Stimulated activated CD8-positive, alpha-beta memory T cell treated with anti-CD3 and anti-CD28 coated beads, Interleukin-7, amount 100 ng/mL, for 4 hours (primary cell): Measurements from ENCODE around the gene HDAC4.

Source experiments
- DNase-seq, 2 donors: peaks; one replicate each; pipeline ENCODE4 v3.0.0-alpha.2; 2020; ENCODE audit warnings: low read depth in 2 of 2

HDAC4 gene

DNA sequence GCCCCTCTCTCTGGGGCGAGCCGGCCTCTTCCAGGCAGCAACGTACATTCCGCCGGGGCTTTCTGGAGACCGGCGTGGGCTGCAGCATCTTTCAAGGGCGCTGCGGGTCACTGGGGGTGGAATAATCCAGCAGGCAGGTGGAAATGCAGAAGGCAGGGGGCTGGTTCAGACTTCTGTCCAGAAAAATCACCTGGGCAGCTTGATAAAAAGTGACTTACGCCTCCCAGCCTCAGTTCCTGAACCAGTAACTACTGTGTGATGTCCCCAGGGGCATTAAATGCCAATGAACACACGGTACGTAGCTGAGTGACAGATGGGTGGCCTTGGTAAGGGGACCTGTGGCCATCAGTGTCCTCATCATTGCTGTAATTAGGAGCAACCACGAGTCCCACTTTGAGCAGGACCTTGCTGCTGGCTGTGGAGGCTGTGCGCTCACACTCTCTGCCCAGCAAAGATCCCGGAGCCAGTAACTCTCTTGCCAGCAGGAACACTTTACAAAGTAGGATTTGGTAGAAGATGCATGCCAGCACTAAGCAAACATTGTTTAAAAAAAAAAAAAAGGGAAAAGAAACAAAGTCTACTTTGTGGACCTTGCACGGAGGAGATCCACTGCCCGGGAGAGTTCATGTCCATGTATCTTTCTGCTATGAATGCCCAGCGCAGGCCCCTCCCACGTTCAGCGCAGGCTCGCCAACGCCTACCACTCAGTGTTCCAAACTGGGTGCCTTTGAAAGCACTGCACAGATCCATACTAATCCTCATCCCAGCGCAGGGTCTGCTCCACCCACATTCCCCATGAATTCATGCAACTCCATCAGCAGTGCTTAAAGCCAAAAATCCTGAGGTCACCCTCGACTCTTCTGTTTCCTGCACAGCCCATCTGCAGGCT, 177.3 kb downstream of the HDAC4 start:
- no peak for DNase-seq

DNA sequence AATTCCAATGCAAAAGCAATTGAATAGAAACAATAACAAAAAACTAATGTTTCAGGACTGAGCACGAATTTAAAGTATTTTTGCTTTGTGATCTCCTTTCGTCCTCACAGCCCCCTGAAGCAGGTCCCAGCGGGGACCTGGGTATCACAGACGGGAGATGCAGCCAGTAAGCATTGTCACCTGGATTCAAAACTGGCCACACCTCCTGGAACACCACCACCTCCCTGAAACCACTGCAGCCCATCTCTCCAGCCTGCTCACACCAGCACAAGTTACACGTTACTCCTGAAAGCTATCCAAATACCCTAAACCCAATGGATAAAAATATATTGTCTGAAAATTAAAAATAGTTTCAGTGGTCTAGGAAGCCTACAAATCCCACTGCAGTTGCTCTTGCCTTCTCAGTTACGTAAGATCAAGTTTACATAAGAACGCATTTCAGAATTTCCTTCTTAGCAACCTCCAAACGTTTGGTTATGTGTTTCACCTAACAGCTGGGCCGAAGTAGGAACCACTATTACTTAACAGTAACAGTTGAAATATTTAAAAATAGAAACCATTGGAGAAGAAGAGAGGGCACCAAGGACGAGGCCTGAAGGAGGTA, 178.0 kb downstream of the HDAC4 start:
- no peak for DNase-seq

DNA sequence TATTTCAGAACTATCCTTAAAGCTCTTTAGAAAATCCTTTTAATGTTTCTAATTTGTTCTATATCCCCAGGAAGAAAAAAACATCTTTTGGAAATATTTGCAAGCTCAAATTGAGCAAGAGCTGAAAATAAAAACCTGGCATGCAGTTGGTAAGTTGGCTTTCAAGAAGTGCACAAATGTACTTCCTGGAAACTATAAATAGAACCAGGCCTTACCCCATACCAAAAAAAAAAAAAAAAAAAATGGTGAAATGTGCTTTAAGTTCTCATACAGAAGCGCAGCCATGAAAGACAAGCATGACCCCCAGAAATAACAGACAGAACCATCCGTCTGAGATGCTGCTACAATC, 178.5 kb downstream of the HDAC4 start:
- no peak for DNase-seq

GRCh38 chr2:239220981-239221396, 179.8 kb downstream of the HDAC4 start:
- no peak for DNase-seq

DNA sequence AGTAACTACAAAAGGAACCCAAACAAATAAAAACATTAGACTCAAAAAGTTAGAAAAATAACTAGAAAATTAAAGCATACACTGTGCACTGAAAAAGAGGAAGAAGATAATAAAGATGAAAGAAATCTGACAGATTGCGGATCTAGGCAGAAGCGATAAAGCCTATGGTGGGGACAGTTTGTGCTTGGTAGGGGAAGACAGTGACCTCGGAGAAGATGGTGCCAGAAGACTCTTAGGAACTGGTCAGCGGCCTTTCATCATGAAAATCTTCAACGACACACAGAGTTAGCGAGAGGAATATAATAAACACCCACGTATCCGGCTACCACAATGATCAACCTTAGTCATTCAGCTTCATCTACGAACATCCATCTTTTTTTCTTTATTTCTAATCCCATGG, 180.5 kb downstream of the HDAC4 start:
- DNase-seq, result no peak

- no peak for DNase-seq
Observed at GRCh38 chr2:239216614-239217273, 184.1 kb downstream of the HDAC4 start.

DNA sequence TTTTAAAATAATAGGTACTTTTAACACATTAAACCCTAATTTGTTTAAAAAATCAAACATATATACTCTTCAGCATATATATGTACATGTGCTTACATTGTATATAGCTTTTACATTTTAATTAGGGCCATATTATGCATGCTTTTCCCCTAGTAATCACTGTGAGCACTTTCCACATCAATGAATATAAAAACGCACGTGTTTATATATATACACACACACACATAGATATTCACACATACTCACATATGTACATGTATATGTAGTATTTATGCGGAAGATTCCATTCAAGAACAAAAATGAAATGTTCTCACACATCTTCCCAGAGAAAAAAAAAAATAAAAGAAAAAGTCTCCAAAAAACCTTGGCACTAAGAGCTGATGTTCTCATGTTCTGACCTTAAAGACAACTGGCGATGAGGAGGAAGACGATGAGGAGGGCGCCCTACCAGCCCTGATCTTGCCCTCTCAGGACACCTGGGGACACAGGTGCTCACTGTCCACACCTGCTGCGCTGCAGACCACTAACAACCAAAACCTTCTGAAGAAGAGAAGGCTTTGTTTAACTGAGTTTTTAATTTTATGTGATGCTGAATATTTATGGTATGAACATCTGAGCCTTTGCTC, 184.7 kb downstream of the HDAC4 start:
- DNase-seq, result no peak

- no peak for DNase-seq
Observed at GRCh38 chr2:239215136-239215925, 185.5 kb downstream of the HDAC4 start.

DNA sequence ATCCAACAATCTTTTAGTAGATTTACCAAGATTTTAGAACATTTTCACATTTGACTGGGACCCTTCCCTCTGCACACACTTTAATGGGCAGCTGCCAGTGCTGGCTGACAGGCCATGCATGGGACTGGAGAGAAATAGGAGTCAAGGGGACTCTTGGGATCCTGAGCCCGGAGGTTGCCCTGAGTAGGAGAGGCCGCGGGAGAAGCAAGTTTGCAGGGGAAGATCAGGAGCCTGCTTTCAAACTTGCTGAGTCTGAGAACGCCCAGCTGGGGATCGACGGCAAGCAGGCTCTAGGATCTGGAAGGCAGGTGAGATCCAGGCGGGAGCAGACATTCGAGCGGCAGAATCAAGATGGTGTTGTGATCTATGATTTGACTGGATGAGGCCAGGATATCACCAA, 186.1 kb downstream of the HDAC4 start:
- no peak for DNase-seq

DNA sequence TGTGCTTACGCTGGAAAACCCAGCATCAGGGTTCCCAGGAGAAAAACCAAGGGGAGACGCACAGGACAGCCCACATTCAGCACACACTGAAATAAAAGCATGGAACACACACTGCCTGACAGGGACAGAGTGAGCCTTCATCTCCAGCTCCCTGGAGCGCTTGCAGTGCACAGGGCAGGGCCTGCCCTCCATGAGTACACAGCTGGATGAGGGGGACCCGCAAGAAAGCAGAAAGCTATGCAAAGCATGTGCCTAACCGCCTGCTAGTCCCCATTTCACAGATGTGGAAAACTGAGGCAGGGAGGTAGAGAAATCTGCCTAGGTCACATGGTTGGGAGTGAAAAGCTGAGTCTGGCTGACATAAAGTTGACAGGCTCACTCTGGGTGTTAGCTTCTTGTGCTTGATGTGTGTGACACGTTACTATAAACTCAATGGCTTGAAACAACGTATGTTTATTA, 187.1 kb downstream of the HDAC4 start:
- no peak for DNase-seq

- no peak for DNase-seq
Observed at GRCh38 chr2:239212929-239213642, 187.7 kb downstream of the HDAC4 start.

- no peak for DNase-seq
Observed at GRCh38 chr2:239212121-239212928, 188.5 kb downstream of the HDAC4 start.

- DNase-seq, result no peak
Observed at GRCh38 chr2:239211396-239212094, 189.3 kb downstream of the HDAC4 start.

- no peak for DNase-seq
Observed at GRCh38 chr2:239209783-239210182, 191.0 kb downstream of the HDAC4 start.

DNA sequence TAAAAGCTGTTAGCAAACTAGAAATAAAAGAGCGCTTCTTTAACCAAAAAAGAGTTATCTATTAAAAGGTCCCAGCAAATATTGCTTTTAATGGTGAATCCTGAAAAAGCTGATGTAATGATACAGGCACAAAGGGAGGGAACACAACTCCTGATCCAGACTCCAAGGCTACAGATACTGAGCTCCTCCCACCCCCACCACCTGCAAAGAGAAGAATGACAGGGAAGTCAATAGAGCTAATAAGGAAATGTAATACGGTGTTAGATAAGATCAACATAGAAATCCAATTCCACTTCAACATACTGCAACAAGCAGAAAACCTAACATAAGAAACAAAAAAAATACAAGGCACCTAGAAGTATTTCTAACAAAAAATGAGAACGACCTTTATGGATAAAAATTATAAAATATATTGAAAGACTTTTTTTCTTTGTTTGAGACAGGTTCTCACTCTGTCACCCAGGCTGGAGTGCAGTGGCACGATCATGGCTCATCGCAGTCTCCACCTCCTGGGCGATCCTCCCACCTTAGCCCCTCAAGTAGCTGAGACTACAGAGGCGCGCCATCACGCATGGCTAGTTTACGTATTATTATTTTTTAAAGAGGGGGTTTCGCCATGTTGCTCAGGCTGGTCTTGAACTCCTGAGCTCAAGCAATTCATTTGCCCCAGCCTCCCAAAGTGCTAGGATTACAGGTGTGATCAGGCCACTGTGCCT, 192.2 kb downstream of the HDAC4 start:
- DNase-seq, result no peak

GRCh38 chr2:239206851-239207250, 194.0 kb downstream of the HDAC4 start:
- DNase-seq, result no peak

DNA sequence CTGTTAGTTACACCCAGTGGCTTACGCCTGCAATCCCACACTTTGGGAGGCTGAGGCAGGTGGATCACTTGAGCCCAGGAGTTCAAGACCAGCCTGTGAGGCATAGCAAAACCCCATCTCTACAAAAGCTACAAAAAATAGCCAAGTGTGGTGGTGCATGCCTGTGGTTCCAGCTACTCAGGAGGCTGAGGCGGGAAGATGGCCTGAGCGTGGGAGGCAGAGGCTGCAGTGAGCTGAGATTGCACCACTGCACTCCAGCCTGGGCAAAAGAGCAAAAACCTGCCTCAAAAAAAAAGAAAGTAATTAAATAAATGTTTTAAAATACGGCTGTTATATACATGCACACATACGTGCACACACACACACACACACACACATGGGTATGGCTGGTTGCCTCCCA, 194.8 kb downstream of the HDAC4 start:
- no peak for DNase-seq

GRCh38 chr2:239204876-239205468, 195.8 kb downstream of the HDAC4 start:
- DNase-seq, result no peak
